ENCODE measurements around the gene IL13. TPM values are rescaled to one million over a fixed set of nuclear protein-coding genes. Genes with fewer than 3 reads are reported as not detected.

The IL13 gene
- total RNA-seq, 4 donors from 2014 or later = not detected

DNA sequence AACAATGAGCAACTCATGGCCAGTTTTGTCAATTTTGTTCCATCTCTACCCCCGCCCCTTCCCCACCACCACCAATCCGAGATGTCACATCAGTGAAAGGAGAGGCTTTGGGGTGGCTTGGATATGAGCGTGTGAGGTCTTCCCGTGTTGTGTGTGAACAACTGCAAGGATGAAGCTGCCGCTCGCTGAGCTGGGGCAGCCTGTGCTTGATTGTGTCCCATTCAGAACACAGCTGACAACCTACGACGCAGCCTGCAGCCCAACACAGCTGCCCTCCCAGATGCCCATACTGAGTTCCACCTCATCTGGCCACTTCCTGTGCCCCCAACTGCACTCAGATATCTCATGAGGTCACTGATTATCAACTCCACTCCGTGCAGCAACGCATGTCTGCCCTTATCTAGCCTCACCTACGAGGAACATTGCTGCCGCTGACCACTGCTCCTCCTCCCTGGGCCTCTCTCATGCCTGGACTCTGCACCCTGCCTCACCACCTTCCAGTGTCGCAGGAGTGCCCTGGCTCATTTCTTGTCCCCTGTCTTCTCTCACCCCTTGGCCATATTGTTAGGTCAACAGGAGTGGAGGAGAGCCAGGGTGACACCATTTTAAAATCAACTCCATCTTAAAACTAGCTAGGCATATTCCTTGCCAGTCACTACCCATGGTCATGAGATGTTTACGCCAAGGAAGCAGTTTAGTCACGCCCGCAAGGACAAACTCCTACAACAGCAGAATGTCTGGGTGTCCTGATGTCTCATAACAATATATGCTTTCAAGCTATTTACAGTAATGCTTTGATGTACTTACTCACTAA, 8.5 kb downstream of the IL13 start:
- no peaks in the 10 kb centered on the region for H3K36me3 ChIP-seq

DNA sequence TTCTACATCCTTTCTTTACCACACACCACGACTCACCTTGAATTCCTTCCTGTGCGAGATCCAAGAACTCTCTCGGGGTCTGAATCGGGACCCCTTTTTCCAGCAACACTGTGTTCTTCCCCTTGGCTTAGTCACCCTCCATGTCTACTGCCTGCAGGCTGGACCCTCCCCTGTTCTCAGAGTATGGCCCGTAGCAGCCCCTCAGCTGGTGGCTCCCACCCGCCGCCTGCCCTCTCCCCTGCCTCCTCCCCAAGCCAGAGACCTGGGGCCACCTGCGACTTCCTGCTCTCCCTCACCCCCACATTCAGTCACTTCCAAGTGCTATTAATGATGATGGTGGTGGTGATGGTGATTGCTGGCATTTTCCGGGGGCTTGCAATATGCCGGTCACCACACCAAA, 9.3 kb downstream of the IL13 start:
- Histone ChIP-seq H3K27me3 (no peaks in the 10 kb centered on the region), H3K4me3 (no peak overlapping the region), H3K9me3 (no peaks in the 10 kb centered on the region), H3K27ac (replicated peaks in 1 of 4) (no peak overlapping the region), H3K36me3 (no peaks in the 10 kb centered on the region), H3K4me1 (no peaks in the 10 kb centered on the region)
- intact Hi-C loops (cut with DNase I) = no loop called here
- TF ChIP-seq POLR2AphosphoS5 (IDR thresholded peaks at IDR 0.05) = no peak
- TF ChIP-seq, protein P1, sequence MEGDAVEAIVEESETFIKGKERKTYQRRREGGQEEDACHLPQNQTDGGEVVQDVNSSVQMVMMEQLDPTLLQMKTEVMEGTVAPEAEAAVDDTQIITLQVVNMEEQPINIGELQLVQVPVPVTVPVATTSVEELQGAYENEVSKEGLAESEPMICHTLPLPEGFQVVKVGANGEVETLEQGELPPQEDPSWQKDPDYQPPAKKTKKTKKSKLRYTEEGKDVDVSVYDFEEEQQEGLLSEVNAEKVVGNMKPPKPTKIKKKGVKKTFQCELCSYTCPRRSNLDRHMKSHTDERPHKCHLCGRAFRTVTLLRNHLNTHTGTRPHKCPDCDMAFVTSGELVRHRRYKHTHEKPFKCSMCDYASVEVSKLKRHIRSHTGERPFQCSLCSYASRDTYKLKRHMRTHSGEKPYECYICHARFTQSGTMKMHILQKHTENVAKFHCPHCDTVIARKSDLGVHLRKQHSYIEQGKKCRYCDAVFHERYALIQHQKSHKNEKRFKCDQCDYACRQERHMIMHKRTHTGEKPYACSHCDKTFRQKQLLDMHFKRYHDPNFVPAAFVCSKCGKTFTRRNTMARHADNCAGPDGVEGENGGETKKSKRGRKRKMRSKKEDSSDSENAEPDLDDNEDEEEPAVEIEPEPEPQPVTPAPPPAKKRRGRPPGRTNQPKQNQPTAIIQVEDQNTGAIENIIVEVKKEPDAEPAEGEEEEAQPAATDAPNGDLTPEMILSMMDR (IDR thresholded peaks at IDR 0.05) = no peak
- no peak for TF ChIP-seq POLR2A (IDR thresholded peaks at IDR 0.05; ENCODE audit: low read depth)
- TF ChIP-seq EP300 (IDR thresholded peaks at IDR 0.05) = no peak
- no peak for DNase-seq (ENCODE audit: extremely low spot score)
- 87% methylated on average over 9 of the region's 10 CpGs for whole genome bisulfite sequencing

More for the DNA sequence above, 8.5 kb downstream of the IL13 start:
- H3K27ac ChIP-seq (replicated peaks in 1 of 4) = no peak overlapping the region
- H3K4me3 ChIP-seq = no peak overlapping the region
- intact Hi-C loops (cut with DNase I) = no loop called here
- H3K27me3 ChIP-seq = no peaks in the 10 kb centered on the region
- no peaks in the 10 kb centered on the region for H3K9me3 ChIP-seq
- TF ChIP-seq POLR2AphosphoS5 (IDR thresholded peaks at IDR 0.05) = no peak
- TF ChIP-seq POLR2A (IDR thresholded peaks at IDR 0.05; ENCODE audit: low read depth) = no peak
- TF ChIP-seq, protein P1 (IDR thresholded peaks at IDR 0.05) = no peak
- TF ChIP-seq EP300 (IDR thresholded peaks at IDR 0.05) = no peak
- WGBS = 96% methylated on average over 16 of the region's 16 CpGs
- no peak for DNase-seq (ENCODE audit: extremely low spot score)
- H3K4me1 ChIP-seq = no peaks in the 10 kb centered on the region

DNA sequence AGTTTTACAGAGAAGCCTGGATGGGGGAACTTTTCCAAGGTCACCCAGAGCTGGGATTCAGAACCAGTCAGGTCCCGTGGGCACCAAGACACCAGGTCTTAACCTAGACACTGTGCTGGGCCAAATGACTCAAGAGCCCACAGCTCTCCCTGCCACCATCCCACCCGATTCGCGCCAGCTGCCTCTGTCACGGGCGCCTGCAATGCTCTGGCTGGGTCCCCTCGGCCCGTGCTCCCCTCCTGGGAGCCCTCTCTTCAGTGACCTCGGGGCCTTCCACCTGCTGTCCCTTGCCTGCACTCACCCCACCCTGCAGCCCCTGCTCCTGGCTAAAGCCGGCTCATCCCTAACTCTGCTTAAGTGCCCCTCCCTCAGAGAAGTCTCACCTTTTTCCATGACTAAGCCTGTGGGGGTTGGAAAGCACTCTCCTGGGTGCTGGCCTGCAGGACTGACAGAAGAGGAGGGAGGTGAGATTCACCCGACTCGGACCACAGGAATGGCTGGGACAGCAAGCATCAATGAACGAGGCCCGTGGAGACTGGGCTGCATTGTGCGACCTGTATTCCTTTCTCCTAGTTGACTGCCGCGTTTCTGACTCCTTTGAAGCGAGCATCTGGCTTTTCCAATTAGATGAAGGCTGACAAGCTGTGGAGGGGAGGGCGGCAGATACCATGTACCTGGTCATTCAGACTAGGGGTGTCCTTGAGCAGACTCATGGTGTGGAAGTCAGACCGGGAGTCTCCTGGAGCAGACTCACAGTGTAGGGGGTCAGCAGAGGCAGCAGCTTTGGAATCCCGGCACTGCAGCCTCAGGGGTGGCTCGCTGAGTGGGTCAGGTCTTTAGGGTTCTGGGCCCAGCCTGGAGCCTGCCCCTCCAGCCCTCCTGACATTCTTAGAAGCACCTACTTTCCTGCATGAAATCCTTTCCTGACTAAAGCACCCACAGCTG, 10.1 kb downstream of the IL13 start:
- H3K9me3 ChIP-seq = no peaks in the 10 kb centered on the region
- no peak for TF ChIP-seq EP300 (IDR thresholded peaks at IDR 0.05)
- no peak for TF ChIP-seq POLR2A (IDR thresholded peaks at IDR 0.05; ENCODE audit: low read depth)
- TF ChIP-seq, protein P1 (IDR thresholded peaks at IDR 0.05) = no peak
- no peak for DNase-seq (ENCODE audit: extremely low spot score)
- no peaks in the 10 kb centered on the region for H3K4me1 ChIP-seq
- H3K36me3 ChIP-seq = no peaks in the 10 kb centered on the region
- no peak overlapping the region for H3K27ac ChIP-seq (replicated peaks in 1 of 4)
- no peak overlapping the region for H3K4me3 ChIP-seq
- H3K27me3 ChIP-seq = no peaks in the 10 kb centered on the region
- intact Hi-C loops (cut with DNase I) = no loop called here
- 79% methylated on average over 19 of the region's 22 CpGs for WGBS

DNA sequence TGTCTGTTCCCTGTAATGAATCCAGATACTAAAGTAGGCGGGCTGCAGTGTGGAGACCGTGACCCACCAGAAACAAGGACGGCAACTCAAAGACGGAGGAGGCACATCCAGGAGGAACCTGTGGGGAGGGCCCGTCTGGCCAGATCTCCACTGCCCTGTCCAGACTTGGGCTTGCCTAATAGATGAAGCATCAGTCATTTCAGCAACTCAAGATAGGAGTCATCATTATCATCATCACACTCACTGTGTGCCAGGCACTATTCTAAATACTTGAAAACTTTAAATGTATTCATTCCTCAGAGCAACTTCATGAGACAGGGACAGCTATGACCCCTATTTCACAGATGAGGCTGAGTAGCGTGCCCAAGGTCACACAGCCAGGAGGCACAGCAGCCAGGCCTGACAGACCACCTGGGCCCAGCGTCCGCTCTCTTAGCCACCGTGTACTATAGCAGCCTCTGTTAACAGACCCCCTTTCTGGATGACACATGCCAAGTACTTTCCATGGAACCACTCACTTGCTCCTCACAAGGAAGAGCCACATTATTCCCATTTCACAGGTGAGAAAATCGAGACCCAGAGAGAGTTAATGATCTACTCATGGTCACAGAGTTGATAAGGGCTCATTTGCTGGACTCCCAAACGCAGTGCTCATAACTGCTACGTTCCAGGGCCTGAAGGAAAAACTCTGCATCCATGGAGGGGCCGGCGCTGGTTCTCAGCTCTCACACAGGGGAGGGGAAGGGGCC, 10.9 kb downstream of the IL13 start:
- Histone ChIP-seq H3K9me3 (no peaks in the 10 kb centered on the region), H3K36me3 (no peaks in the 10 kb centered on the region), H3K27ac (replicated peaks in 1 of 4) (no peak overlapping the region), H3K4me1 (no peaks in the 10 kb centered on the region), H3K4me3 (no peak overlapping the region), H3K27me3 (no peaks in the 10 kb centered on the region)
- no peak for DNase-seq (ENCODE audit: extremely low spot score)
- no peak for TF ChIP-seq POLR2AphosphoS5 (IDR thresholded peaks at IDR 0.05)
- TF ChIP-seq, protein P1 (IDR thresholded peaks at IDR 0.05) = no peak
- TF ChIP-seq EP300 (IDR thresholded peaks at IDR 0.05) = no peak
- no peak for TF ChIP-seq POLR2A (IDR thresholded peaks at IDR 0.05; ENCODE audit: low read depth)
- intact Hi-C loops (cut with DNase I) = no loop called here
- 94% methylated on average over 14 of the region's 14 CpGs for WGBS

All from esophagus muscularis mucosa (tissue), 4 donors.